Activated CD8-positive, alpha-beta T cell treated with anti-CD3 and anti-CD28 coated beads for 36 hours (primary cell): ENCODE results near the gene TSEN34. TPM values are rescaled to one million over a fixed set of nuclear protein-coding genes. Genes with fewer than 3 reads are reported as not detected.
"Not testable (repeated sequence)": the region's sequence is repeated elsewhere in the genome, so short reads cannot be mapped to it uniquely, and the experiment has no call there.

ENCODE experiments used
- ATAC-seq: fragments of 200-7000 bp; cut with Tn5 transposase; one replicate; pipeline ENCODE4 v1.10.0; 2021; ENCODE audit warnings: mild to moderate bottlenecking, moderate library complexity
- CTCF ChIA-PET: fragments of 350-600 bp; sonication (Branson Sonifier 250); formaldehyde crosslinking; loops from one replicate; lab custom pipeline; 2021; ENCODE audit warnings: antibody characterized with exemption; lab: Charles Lee
- POLR2A ChIA-PET: fragments of 350-600 bp; sonication (Branson Sonifier 250); formaldehyde crosslinking; loops from one replicate; lab custom pipeline; 2021; ENCODE audit warnings: antibody characterized with exemption; lab: Charles Lee
- DNase-seq: peaks from one replicate; pipeline ENCODE4 v3.0.0-alpha.2; 2020
- H3K27ac Mint-ChIP-seq: one replicate; pipeline ENCODE4 v1.8.0; 2021; ENCODE audit warnings: mild to moderate bottlenecking, mixed read lengths
- H3K27me3 Mint-ChIP-seq: one replicate; pipeline ENCODE4 v1.8.0; 2021; ENCODE audit warnings: mixed read lengths
- H3K36me3 Mint-ChIP-seq: one replicate; pipeline ENCODE4 v1.8.0; 2021; ENCODE audit warnings: low read depth, mixed read lengths
- H3K4me1 Mint-ChIP-seq: one replicate; pipeline ENCODE4 v1.8.0; 2021; ENCODE audit warnings: low read depth, mixed read lengths
- H3K4me3 Mint-ChIP-seq: one replicate; pipeline ENCODE4 v1.8.0; 2021; ENCODE audit warnings: mild to moderate bottlenecking, moderate library complexity, mixed read lengths
- H3K9me3 Mint-ChIP-seq: one replicate; pipeline ENCODE4 v1.8.0; 2021; ENCODE audit warnings: mixed read lengths
- intact Hi-C: fragments of 100-400 bp; cut with micrococcal nuclease; formaldehyde crosslinking; loops from one replicate; pipeline ENCODE4 v1.10.0; 2022
- total RNA-seq, 2 experiments: library from RNA; stranded (reverse); gene quantifications; one replicate each; pipeline ENCODE4 v1.2.3, GENCODE V29; 2021
- TF ChIP-seq, protein P1 (sequence below): fragments of 200-600 bp; IDR thresholded peaks from one replicate; pipeline ENCODE4 v1.8.0; 2022; ENCODE audit warnings: antibody characterized with exemption, mild to moderate bottlenecking

Gene TSEN34
- total RNA-seq, 2 experiments from 2014 or later = 12.5 TPM

DNA sequence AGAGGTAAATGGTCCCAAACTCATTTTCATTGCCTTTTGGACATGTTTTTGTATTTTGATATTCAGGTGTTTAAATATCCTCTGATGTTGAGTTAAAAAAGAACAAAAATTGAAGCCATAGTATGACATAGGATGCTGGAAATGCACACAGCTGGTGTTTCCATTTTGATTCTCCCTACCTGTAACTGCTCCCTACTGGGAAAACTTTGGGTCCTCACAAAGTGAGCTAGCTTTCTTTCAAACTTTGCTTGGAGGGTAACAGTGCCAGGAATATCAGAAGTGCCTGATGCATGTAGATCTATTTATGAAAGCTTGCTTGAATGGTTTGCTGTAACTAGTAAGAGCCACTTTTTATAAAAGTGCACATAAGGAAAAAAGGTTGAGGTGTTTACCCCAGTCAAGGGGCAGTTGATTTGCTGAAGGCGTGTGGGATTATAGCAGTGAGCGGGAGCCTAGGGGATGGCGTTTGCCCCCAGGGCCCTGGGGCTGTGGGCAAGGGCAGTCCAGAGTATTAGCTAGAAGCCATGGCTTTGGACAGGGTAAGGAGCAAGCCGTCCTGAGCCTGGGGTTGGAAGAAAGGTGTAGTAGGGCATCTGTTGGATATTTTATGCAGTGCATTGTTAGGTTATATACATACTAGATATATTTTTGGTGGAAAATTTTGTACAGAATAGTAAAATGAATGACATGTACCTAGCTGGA lies 13.8 kb downstream of the TSEN34 start:
- Mint-ChIP-seq H3K4me3 (peak overlapping the region; percentile 87), H3K27ac (peak overlapping the region; percentile 62), H3K4me1 (peaks cover 80% of the 10 kb centered on the region), H3K9me3 (no peaks in the 10 kb centered on the region), H3K27me3 (no peaks in the 10 kb centered on the region), H3K36me3 (peaks cover 82% of the 10 kb centered on the region)
- ChIA-PET CTCF (interaction anchor here (1.0 kb wide), 1 partner anchor 15 kb away, joined by 3 read pairs; the partner anchor contains the start of gene MBOAT7), POLR2A (interaction anchor here (0.6 to 16.5 kb wide), 11 partner anchors 10 to 1180 kb away, joined by 3 to 419 read pairs (median 4); partner anchors contain the start of genes LENG1, LILRB3, MBOAT7 and RPS9)
- ATAC-seq = no peak
- intact Hi-C loops = no loop called here
- TF ChIP-seq, protein P1, sequence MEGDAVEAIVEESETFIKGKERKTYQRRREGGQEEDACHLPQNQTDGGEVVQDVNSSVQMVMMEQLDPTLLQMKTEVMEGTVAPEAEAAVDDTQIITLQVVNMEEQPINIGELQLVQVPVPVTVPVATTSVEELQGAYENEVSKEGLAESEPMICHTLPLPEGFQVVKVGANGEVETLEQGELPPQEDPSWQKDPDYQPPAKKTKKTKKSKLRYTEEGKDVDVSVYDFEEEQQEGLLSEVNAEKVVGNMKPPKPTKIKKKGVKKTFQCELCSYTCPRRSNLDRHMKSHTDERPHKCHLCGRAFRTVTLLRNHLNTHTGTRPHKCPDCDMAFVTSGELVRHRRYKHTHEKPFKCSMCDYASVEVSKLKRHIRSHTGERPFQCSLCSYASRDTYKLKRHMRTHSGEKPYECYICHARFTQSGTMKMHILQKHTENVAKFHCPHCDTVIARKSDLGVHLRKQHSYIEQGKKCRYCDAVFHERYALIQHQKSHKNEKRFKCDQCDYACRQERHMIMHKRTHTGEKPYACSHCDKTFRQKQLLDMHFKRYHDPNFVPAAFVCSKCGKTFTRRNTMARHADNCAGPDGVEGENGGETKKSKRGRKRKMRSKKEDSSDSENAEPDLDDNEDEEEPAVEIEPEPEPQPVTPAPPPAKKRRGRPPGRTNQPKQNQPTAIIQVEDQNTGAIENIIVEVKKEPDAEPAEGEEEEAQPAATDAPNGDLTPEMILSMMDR = no peak
- no peak for DNase-seq

DNA sequence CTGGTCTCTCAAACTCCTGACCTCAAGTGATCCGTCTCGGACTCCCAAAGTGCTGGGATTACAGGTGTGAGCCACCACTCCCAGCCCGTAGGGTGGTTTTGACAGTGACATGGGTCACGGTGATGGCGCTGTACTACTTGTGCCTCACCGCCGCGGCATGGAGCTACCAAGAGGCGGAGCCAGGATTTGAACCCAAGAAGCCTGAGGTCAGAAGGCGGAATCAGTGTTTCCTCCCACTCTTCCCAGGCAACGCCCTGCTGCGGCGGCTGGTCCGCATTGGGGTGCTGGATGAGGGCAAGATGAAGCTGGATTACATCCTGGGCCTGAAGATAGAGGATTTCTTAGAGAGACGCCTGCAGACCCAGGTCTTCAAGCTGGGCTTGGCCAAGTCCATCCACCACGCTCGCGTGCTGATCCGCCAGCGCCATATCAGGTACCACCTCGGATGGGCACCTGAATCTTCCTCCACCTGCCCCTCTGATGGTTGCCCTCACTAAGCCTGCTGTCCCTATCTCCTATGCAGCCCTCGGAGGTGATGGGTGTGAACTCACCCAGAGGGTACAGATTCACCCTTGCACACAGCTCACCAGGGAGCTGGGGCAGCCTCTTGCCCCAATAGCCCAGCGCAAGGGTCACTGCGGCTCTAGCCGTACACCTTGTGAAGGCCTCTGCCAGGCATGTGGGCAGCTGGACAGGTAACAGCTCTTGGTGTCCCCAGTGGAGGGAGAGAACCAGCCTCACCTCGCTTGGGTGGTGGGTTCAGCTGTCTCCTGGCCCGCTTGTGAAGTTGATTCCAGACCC lies 15.1 kb downstream of the TSEN34 start:
- Mint-ChIP-seq H3K27me3 (no peaks in the 10 kb centered on the region), H3K27ac (no peak overlapping the region), H3K9me3 (no peaks in the 10 kb centered on the region), H3K4me1 (peaks cover 93% of the 10 kb centered on the region), H3K36me3 (peaks cover 84% of the 10 kb centered on the region), H3K4me3 (peak overlapping the region; percentile 87)
- intact Hi-C loops = no loop called here
- ChIA-PET CTCF (no interaction called here), POLR2A (interaction anchor here (0.6 to 16.5 kb wide), 15 partner anchors 12 to 1179 kb away, joined by 3 to 419 read pairs (median 3); partner anchors contain the start of genes CNOT3, LENG1, LILRB3 and MBOAT7)
- TF ChIP-seq, protein P1 = no peak
- DNase-seq (no peak), ATAC-seq (no peak)

DNA sequence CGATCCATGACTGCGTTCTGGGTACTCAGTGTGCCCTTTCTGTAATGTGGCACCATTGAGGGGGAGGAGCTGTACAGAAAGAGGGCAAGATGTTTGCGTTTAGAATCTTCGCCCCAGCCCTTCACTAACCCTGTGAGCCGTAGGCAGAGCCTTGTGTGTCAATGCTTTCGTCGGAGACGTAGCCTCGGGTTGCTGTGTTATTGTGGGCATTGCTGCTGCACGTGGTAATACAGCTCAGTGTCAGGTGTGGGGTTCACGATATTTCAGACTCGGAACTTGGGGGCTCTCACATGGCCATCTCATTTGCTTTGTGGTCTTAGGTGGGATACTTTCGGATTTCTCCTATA lies 15.7 kb downstream of the TSEN34 start:
- Mint-ChIP-seq H3K4me1 (peaks cover 92% of the 10 kb centered on the region), H3K9me3 (no peaks in the 10 kb centered on the region), H3K27ac (peak overlapping the region; percentile 5), H3K4me3 (peak overlapping the region; percentile 14), H3K27me3 (no peaks in the 10 kb centered on the region), H3K36me3 (peaks cover 81% of the 10 kb centered on the region)
- TF ChIP-seq, protein P1 = no peak
- intact Hi-C loops = no loop called here
- ChIA-PET CTCF (no interaction called here), POLR2A (interaction anchor here (0.6 to 16.5 kb wide), 13 partner anchors 12 to 1050 kb away, joined by 3 to 419 read pairs (median 3); partner anchors contain the start of genes CNOT3, LENG1, MBOAT7 and PRPF31)
- DNase-seq = no peak
- no peak for ATAC-seq

DNA sequence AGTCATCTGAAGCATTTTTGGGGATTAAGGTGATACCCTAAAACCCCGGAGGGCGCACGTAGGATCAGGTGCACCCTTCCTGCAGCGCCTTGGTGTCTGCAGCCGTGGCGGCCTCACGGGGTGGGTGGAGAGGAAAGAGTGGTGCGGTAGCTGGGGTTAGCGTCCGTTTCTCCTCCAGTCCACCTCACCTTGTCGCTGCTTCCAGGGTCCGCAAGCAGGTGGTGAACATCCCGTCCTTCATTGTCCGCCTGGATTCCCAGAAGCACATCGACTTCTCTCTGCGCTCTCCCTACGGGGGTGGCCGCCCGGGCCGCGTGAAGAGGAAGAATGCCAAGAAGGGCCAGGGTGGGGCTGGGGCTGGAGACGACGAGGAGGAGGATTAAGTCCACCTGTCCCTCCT lies 16.1 kb downstream of the TSEN34 start:
- ATAC-seq, DNase-seq, intact Hi-C loops, H3K27me3 Mint-ChIP-seq, CTCF ChIA-PET, H3K9me3 Mint-ChIP-seq: not testable (repeated sequence)
- Mint-ChIP-seq H3K4me3 (peak overlapping the region; percentile 14), H3K36me3 (peaks cover 77% of the 10 kb centered on the region), H3K27ac (peak overlapping the region; percentile 85), H3K4me1 (peaks cover 91% of the 10 kb centered on the region)
- POLR2A ChIA-PET = interaction anchor here (0.6 to 16.5 kb wide), 13 partner anchors 13 to 240 kb away, joined by 3 to 419 read pairs (median 3); partner anchors contain the start of genes CNOT3, LENG1, MBOAT7 and PRPF31

DNA sequence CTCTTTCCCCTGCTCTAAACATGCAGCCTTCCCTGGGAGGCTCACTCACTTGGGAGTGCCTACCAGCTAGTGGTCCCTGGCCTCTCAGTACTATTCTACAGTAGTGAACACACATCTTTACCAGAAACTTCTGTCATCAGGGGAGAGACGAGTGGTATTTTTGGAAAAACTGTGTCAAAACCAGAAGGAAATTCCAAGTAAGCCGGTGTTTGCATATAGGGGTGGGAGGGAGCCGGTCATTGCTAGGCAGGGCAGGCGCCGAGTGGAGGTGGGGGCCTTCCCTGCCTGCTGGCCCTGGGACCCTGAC lies 16.5 kb downstream of the TSEN34 start:
- H3K36me3 Mint-ChIP-seq = peaks cover 74% of the 10 kb centered on the region
- peak overlapping the region; percentile 85 for H3K27ac Mint-ChIP-seq
- CTCF ChIA-PET = interaction anchor here (1.1 kb wide), 1 partner anchor 37 kb away, joined by 4 read pairs; no protein-coding TSS in a partner anchor
- ATAC-seq (peak; percentile 0), DNase-seq (no peak)
- H3K9me3 Mint-ChIP-seq = no peaks in the 10 kb centered on the region
- peak overlapping the region; percentile 14 for H3K4me3 Mint-ChIP-seq
- peaks cover 86% of the 10 kb centered on the region for H3K4me1 Mint-ChIP-seq
- TF ChIP-seq, protein P1 = no peak
- intact Hi-C loops = no loop called here
- POLR2A ChIA-PET = interaction anchor here (0.9 to 16.5 kb wide), 9 partner anchors 13 to 209 kb away, joined by 3 to 419 read pairs (median 4); partner anchors contain the start of genes CNOT3, LENG1, MBOAT7 and PRPF31
- H3K27me3 Mint-ChIP-seq = no peaks in the 10 kb centered on the region
